ENCODE measurements around the gene XYLT1.
A peak's percentile ranks its signal among the peaks of the same experiment; 100 is the strongest.

XYLT1 gene

DNA sequence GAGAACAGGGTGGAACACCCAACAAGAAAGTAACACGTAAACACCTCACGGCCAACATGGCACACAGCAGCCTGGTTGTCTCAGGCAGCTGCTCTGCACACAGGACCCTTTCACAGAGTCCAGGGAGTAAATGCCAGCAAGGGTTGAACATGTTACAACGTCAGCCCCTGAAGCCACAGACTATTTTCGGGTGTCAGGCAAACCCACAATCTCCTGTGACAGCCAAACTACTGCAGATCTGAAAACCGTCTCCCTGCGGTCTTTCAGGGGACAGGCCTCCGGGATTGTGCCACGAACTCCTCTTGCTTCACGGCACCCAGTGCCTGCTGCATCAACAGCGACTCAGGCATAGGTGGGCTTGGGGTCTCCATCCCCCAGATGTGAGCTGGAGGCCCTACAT lies 127.7 kb downstream of the XYLT1 start:
- H3K9ac ChIP-seq = peak overlapping the region; percentile 22; the same call in 1 of the 2 replicates
- H4K20me1 ChIP-seq (ENCODE audit: insufficient read depth) = no peaks in the 10 kb centered on the region
- TF ChIP-seq, protein P1, sequence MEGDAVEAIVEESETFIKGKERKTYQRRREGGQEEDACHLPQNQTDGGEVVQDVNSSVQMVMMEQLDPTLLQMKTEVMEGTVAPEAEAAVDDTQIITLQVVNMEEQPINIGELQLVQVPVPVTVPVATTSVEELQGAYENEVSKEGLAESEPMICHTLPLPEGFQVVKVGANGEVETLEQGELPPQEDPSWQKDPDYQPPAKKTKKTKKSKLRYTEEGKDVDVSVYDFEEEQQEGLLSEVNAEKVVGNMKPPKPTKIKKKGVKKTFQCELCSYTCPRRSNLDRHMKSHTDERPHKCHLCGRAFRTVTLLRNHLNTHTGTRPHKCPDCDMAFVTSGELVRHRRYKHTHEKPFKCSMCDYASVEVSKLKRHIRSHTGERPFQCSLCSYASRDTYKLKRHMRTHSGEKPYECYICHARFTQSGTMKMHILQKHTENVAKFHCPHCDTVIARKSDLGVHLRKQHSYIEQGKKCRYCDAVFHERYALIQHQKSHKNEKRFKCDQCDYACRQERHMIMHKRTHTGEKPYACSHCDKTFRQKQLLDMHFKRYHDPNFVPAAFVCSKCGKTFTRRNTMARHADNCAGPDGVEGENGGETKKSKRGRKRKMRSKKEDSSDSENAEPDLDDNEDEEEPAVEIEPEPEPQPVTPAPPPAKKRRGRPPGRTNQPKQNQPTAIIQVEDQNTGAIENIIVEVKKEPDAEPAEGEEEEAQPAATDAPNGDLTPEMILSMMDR (conservative IDR thresholded peaks at IDR 0.05; ENCODE audit: low read depth, low read length) = no peak; the same call in 1 of the 2 replicates
- no peaks in the 10 kb centered on the region for H3K27me3 ChIP-seq (ENCODE audit: insufficient read depth, low read depth)
- peak overlapping the region; percentile 6; the same call in 1 of the 2 replicates for H2AFZ ChIP-seq (ENCODE audit: low read depth)
- peak overlapping the region; percentile 89 for H3K4me2 ChIP-seq
- H3K27ac ChIP-seq = peak overlapping the region; percentile 70
- H3K4me1 ChIP-seq (ENCODE audit: low read depth, poor library complexity, severe bottlenecking) = peaks cover 73% of the 10 kb centered on the region
- no peaks in the 10 kb centered on the region for H3K36me3 ChIP-seq (ENCODE audit: insufficient read depth)
- H3K4me3 ChIP-seq (IDR thresholded peaks at IDR 0.05; ENCODE audit: insufficient read depth, low read depth, low read length) = no peak overlapping the region
- H3K79me2 ChIP-seq (ENCODE audit: insufficient read depth, low read depth) = no peaks in the 10 kb centered on the region; the same call in 1 of the 2 replicates

DNA sequence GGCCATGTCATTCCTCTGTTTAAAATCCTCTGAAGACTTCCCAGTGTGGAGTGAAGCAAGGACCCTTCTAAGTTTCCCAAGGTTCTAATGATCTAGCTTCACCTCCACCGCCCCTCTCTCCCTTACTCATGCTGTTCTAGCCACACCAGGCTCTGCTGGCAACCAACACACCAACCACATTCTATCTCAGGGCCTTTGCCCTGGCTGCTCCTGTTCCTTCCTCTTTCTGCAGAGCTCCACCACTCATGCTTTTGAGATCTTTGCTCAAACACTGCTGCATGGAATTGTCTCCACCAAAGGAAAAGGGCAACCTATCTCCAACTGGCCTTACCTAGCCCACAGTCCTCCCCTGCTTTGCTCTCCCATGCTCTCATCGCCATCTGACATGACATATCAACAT lies 128.7 kb downstream of the XYLT1 start:
- H3K4me3 ChIP-seq (IDR thresholded peaks at IDR 0.05; ENCODE audit: insufficient read depth, low read depth, low read length) = no peak overlapping the region
- H2AFZ ChIP-seq (ENCODE audit: low read depth) = no peak overlapping the region
- peak overlapping the region; percentile 70; the same call in 1 of the 2 replicates for H3K27ac ChIP-seq
- H3K9ac ChIP-seq = no peak overlapping the region
- no peaks in the 10 kb centered on the region for H4K20me1 ChIP-seq (ENCODE audit: insufficient read depth)
- no peaks in the 10 kb centered on the region for H3K27me3 ChIP-seq (ENCODE audit: insufficient read depth, low read depth)
- TF ChIP-seq, protein P1 (conservative IDR thresholded peaks at IDR 0.05; ENCODE audit: low read depth, low read length) = no peak
- H3K4me1 ChIP-seq (ENCODE audit: low read depth, poor library complexity, severe bottlenecking) = peaks cover 63% of the 10 kb centered on the region
- H3K4me2 ChIP-seq = peak overlapping the region; percentile 89
- no peaks in the 10 kb centered on the region for H3K36me3 ChIP-seq (ENCODE audit: insufficient read depth)
- H3K79me2 ChIP-seq (ENCODE audit: insufficient read depth, low read depth) = no peaks in the 10 kb centered on the region; the same call in 1 of the 2 replicates

DNA sequence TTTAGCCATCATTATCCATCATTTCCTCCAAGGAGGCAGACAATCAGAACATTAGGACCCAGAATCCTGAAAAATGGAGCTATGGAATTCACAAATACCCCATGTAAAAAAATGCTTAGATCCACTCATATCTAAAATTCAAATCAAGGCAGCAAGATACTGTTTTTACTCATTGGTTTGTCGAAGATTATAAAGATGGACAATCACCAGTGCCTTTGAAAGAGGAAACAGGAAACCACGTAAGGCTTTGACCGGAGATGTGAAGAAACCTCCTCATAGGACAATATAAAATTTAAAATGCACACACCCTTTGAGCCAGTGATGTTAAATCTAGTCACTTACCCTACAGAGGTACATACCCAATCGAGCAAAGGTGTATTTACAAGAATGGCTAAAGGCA lies 130.0 kb downstream of the XYLT1 start:
- Histone ChIP-seq H3K4me1 (ENCODE audit: low read depth, poor library complexity, severe bottlenecking) (peaks cover 52% of the 10 kb centered on the region), H3K4me2 (no peak overlapping the region), H4K20me1 (ENCODE audit: insufficient read depth) (no peaks in the 10 kb centered on the region), H3K27me3 (ENCODE audit: insufficient read depth, low read depth) (no peaks in the 10 kb centered on the region), H3K36me3 (ENCODE audit: insufficient read depth) (no peaks in the 10 kb centered on the region), H2AFZ (ENCODE audit: low read depth) (no peak overlapping the region), H3K27ac (no peak overlapping the region), H3K9ac (no peak overlapping the region), H3K4me3 (IDR thresholded peaks at IDR 0.05; ENCODE audit: insufficient read depth, low read depth, low read length) (no peak overlapping the region), H3K79me2 (ENCODE audit: insufficient read depth, low read depth) (no peaks in the 10 kb centered on the region; the same call in 1 of the 2 replicates)
- TF ChIP-seq, protein P1 (conservative IDR thresholded peaks at IDR 0.05; ENCODE audit: low read depth, low read length) = no peak

DNA sequence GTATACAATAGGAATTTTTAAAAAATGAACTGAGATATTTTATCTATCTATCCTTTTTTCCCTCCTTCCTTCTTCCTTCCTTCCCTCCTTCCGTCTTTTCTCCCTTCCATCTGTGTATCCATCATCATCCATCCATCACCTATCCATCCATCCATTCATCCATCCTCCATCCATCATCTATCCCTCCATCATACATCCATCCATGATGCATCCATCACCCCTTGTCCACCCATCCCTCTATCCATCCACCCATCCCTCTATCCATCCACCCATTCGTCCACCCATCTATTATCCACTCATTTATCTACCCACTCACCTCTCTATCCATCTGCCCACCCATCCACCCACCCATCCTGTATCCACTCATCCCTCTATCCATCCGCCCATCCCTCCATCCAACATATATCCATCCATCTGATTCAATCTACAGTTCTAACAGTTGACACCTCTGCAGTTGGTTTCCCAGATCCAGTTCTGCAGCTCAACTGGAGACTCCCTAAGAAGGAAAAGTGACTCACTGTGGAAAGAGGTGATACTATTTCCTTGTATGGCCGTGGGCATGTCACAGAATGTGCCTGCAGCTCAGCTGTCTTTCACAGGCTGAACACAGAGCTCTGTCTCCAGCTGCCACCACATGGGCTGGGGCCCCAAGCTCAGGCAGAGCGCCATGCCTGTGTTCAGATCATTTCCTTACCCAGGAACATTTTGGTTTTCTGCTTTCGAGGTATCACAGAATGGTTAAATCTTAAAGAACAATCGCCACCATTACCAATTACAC lies 130.8 kb downstream of the XYLT1 start:
- H3K4me3 ChIP-seq (IDR thresholded peaks at IDR 0.05; ENCODE audit: insufficient read depth, low read depth, low read length) = no peak overlapping the region
- H3K9ac ChIP-seq = no peak overlapping the region
- no peaks in the 10 kb centered on the region for H3K27me3 ChIP-seq (ENCODE audit: insufficient read depth, low read depth)
- no peaks in the 10 kb centered on the region for H3K36me3 ChIP-seq (ENCODE audit: insufficient read depth)
- no peaks in the 10 kb centered on the region; the same call in 1 of the 2 replicates for H3K79me2 ChIP-seq (ENCODE audit: insufficient read depth, low read depth)
- no peak overlapping the region for H3K4me2 ChIP-seq
- no peaks in the 10 kb centered on the region for H4K20me1 ChIP-seq (ENCODE audit: insufficient read depth)
- H3K27ac ChIP-seq = no peak overlapping the region
- TF ChIP-seq, protein P1 (conservative IDR thresholded peaks at IDR 0.05; ENCODE audit: low read depth, low read length) = no peak
- H3K4me1 ChIP-seq (ENCODE audit: low read depth, poor library complexity, severe bottlenecking) = peaks cover 45% of the 10 kb centered on the region
- H2AFZ ChIP-seq (ENCODE audit: low read depth) = no peak overlapping the region
